ENCODE results near the gene KDF1.
A peak's percentile ranks its signal among the peaks of the same experiment; 100 is the strongest.

The KDF1 gene

DNA sequence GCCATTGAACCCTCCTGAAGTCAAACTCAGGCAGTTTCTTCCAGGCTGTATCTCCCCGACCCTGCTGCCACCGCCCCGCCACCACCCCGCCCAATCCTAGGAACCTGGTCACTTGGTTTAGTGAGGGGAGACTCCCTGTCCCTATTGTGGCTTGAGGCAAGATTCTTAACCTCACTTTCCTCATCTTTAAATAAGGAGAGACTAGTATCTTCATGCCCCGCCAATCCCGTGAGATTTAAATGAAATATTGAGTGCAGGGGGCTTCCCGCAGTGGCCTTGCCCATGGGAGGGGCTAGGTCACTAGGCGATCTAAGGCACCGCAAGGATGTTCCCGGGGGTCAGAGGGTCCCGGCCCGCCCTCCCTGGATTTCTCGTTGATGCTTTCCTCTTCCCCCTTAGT lies 998 bp downstream of the KDF1 start:
- peaks cover 12% of the 10 kb centered on the region for H3K4me1 ChIP-seq (ENCODE audit: insufficient read depth, low read length, severe bottlenecking)
- H3K27me3 ChIP-seq (ENCODE audit: insufficient read depth, low read length), result peaks cover 10% of the 10 kb centered on the region; the same call in 1 of the 2 replicates
- H2AFZ ChIP-seq (ENCODE audit: low read length), result no peak overlapping the region
- no peaks in the 10 kb centered on the region for H3F3A ChIP-seq (ENCODE audit: insufficient read depth, low read length)
- H3K9ac ChIP-seq (ENCODE audit: low read length), result peak overlapping the region; percentile 73; the same call in 1 of the 2 replicates
- peaks cover 8% of the 10 kb centered on the region; the same call in 1 of the 2 replicates for H3K9me3 ChIP-seq (ENCODE audit: low read length)
- TF ChIP-seq EZH2 (IDR thresholded peaks at IDR 0.05; ENCODE audit: borderline replicate concordance, low read length), result no peak
- TF ChIP-seq CTCF (IDR thresholded peaks at IDR 0.05; ENCODE audit: low read length), result no peak
- no peaks in the 10 kb centered on the region for H3K9me2 ChIP-seq (ENCODE audit: low read depth, low read length)
- H3K4me2 ChIP-seq (ENCODE audit: low read length), result peak overlapping the region; percentile 95
- no peak overlapping the region for H3K27ac ChIP-seq (ENCODE audit: low read depth, low read length, poor library complexity, severe bottlenecking)
- peak overlapping the region; percentile 84 for H3K4me3 ChIP-seq (ENCODE audit: low read depth, low read length, poor library complexity, severe bottlenecking)
- H3K36me3 ChIP-seq (ENCODE audit: insufficient read depth, low read length), result peaks cover 4% of the 10 kb centered on the region; the same call in 1 of the 2 replicates
- no peaks in the 10 kb centered on the region for H3K79me2 ChIP-seq (ENCODE audit: insufficient read depth, low read length)
- H4K20me1 ChIP-seq (ENCODE audit: insufficient read depth, low read length), result no peaks in the 10 kb centered on the region

DNA sequence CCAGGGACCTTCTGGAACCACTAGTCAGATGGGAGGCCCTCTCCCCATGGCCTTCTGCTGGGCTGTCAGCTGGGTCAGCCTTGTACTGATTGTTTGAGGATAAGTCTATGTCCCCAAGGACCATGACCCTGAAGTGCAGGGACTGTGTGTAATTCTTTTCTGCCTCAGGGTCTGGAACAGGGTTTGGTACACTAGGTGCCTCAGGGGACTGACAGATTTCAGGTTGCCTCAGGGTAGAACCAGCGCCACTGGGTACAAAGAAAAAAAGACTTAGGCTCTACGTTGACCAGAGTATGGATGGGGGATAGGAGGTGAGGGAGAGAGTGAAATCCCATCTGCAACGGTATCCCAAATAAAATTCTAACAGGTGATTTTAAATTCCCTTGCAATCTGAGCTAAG lies 3.0 kb downstream of the KDF1 start:
- Histone ChIP-seq H3K27me3 (ENCODE audit: insufficient read depth, low read length) (peaks cover 10% of the 10 kb centered on the region; the same call in 1 of the 2 replicates), H3K4me3 (ENCODE audit: low read depth, low read length, poor library complexity, severe bottlenecking) (no peak overlapping the region), H3K4me2 (ENCODE audit: low read length) (no peak overlapping the region), H3K9ac (ENCODE audit: low read length) (no peak overlapping the region), H3K36me3 (ENCODE audit: insufficient read depth, low read length) (peaks cover 4% of the 10 kb centered on the region; the same call in 1 of the 2 replicates), H3K4me1 (ENCODE audit: insufficient read depth, low read length, severe bottlenecking) (peaks cover 12% of the 10 kb centered on the region), H3K9me3 (ENCODE audit: low read length) (peaks cover 8% of the 10 kb centered on the region; the same call in 1 of the 2 replicates), H2AFZ (ENCODE audit: low read length) (no peak overlapping the region), H3K9me2 (ENCODE audit: low read depth, low read length) (no peaks in the 10 kb centered on the region), H3K27ac (ENCODE audit: low read depth, low read length, poor library complexity, severe bottlenecking) (no peak overlapping the region), H3F3A (ENCODE audit: insufficient read depth, low read length) (no peaks in the 10 kb centered on the region), H4K20me1 (ENCODE audit: insufficient read depth, low read length) (no peaks in the 10 kb centered on the region), H3K79me2 (ENCODE audit: insufficient read depth, low read length) (no peaks in the 10 kb centered on the region)
- TF ChIP-seq EZH2 (IDR thresholded peaks at IDR 0.05; ENCODE audit: borderline replicate concordance, low read length), result no peak
- no peak for TF ChIP-seq CTCF (IDR thresholded peaks at IDR 0.05; ENCODE audit: low read length)

DNA sequence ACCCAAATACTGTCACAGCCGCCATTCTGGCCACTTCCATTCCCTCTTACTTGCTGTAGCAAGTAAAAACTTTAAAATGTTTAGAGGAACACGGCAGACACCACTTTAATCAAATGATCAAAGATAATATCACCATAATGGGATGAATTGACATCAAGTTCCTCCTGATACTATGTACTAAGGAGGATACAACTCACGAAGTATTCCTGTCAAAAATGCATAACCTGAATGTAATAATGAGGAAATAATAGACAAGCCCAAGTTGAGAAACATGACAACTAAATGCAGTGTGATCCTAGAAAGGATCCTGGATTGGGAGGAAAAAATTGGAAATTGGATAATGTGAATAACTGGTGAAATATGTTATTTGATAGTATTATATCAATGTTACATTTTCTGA lies 3.9 kb downstream of the KDF1 start:
- H3K4me1 ChIP-seq (ENCODE audit: insufficient read depth, low read length, severe bottlenecking), result peaks cover 12% of the 10 kb centered on the region
- H2AFZ ChIP-seq (ENCODE audit: low read length), result no peak overlapping the region
- H3F3A ChIP-seq (ENCODE audit: insufficient read depth, low read length), result no peaks in the 10 kb centered on the region
- no peak overlapping the region for H3K4me3 ChIP-seq (ENCODE audit: low read depth, low read length, poor library complexity, severe bottlenecking)
- peaks cover 10% of the 10 kb centered on the region; the same call in 1 of the 2 replicates for H3K27me3 ChIP-seq (ENCODE audit: insufficient read depth, low read length)
- peaks cover 8% of the 10 kb centered on the region; the same call in 1 of the 2 replicates for H3K9me3 ChIP-seq (ENCODE audit: low read length)
- no peaks in the 10 kb centered on the region for H3K79me2 ChIP-seq (ENCODE audit: insufficient read depth, low read length)
- TF ChIP-seq CTCF (IDR thresholded peaks at IDR 0.05; ENCODE audit: low read length), result no peak
- no peak for TF ChIP-seq EZH2 (IDR thresholded peaks at IDR 0.05; ENCODE audit: borderline replicate concordance, low read length)
- no peaks in the 10 kb centered on the region for H3K9me2 ChIP-seq (ENCODE audit: low read depth, low read length)
- peaks cover 4% of the 10 kb centered on the region; the same call in 1 of the 2 replicates for H3K36me3 ChIP-seq (ENCODE audit: insufficient read depth, low read length)
- no peaks in the 10 kb centered on the region for H4K20me1 ChIP-seq (ENCODE audit: insufficient read depth, low read length)
- H3K9ac ChIP-seq (ENCODE audit: low read length), result no peak overlapping the region
- H3K4me2 ChIP-seq (ENCODE audit: low read length), result no peak overlapping the region
- no peak overlapping the region for H3K27ac ChIP-seq (ENCODE audit: low read depth, low read length, poor library complexity, severe bottlenecking)
